ENCODE results near the gene ELOVL5.

The ELOVL5 gene

GRCh38 chr6:53239526-53239925 lies 109.2 kb downstream of the ELOVL5 start:
- no peak for DNase-seq (ENCODE audit: low read depth)

- no peak for DNase-seq (ENCODE audit: low read depth)
Observed at GRCh38 chr6:53238311-53238710, 110.4 kb downstream of the ELOVL5 start.

- DNase-seq (ENCODE audit: low read depth), result no peak
Observed at GRCh38 chr6:53236241-53236640, 112.5 kb downstream of the ELOVL5 start.

DNA sequence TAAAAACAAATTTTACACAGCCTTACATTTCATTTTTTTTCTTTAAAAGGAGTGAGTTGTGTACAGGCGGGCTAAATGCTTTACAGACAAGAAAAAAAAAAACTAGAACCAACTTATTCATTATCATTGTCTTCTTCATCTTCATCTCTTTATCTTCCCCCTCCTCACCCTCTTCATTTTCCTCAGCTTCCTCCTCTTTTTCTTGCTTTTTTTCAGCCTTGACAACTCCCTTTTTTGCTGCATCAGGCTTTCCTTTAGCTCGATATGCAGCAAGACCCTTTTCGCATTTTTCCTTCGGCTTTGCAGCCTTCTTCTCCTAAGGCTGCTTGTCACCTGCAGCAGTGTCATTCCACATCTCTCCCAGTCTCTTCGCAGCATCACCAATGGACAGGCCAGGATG lies 113.2 kb downstream of the ELOVL5 start:
- DNase-seq (ENCODE audit: low read depth), result no peak

- DNase-seq (ENCODE audit: low read depth), result no peak
Observed at GRCh38 chr6:53233309-53233708, 115.4 kb downstream of the ELOVL5 start.

DNA sequence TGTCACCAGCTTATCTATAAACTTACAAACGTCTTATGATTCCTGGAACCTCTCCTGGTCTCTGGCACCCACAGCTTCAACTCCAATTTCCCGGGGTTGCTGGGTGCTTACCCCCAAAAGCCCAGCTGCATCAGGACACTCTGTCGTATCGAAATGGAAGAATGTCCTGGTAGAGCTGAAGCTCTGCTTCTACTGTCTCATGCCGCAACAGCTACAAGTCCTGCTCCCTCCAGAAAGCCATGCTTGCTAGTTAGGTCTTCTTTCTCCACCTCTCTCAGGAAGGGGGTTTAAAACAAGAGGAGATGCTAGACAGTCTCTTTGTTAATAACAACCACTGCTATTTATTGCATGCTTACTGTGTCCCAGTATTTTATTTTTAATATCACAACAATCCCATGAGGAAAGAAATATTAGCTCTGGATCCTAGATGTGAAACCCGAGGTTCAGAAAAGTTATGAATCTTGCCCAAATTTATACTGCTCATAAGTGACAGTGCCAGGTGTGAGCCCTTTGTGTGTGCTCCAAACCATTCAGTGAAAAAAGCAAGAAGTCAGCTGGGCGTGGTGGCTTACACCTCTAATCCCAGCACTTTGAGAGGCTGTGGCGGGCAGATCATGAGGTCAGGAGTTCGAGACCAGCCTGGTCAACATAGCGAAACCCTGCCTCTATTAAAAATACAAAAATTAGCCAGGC lies 117.8 kb downstream of the ELOVL5 start:
- DNase-seq (ENCODE audit: low read depth), result no peak

- DNase-seq (ENCODE audit: low read depth), result no peak
Observed at GRCh38 chr6:53227847-53228246, 120.9 kb downstream of the ELOVL5 start.

DNA sequence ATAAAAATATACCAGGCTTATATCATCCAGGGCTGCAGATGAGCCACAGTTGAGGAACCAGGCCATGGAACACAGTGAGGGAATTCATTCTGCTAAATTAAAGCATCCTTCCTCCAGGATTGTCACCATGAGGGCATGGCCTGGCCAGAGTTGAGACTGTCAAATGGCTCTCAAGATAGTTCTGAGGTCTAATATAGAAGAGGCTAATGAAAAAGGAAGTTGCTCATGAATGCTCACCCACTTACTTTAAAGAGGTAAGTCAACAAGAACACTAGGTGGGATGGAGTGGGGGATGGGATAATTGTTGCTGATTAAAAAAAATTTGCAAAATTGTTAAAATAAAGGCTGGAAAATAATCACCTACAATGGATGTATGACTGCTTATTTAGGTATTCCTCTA lies 128.1 kb downstream of the ELOVL5 start:
- no peak for DNase-seq (ENCODE audit: low read depth)

Data from stromal cell of bone marrow (primary cell).